GM12892 (cell line): ENCODE measurements around the gene LSM2.

Experiments
- POLR2A ChIP-seq: IDR thresholded peaks from 2 replicates; pipeline ENCODE4 v1.6.1; 2011; ENCODE audit warnings: low read depth, low read length, control low read depth
- POLR2AphosphoS5 ChIP-seq: IDR thresholded peaks from 2 replicates; pipeline ENCODE4 v1.6.1; 2011; ENCODE audit warnings: low read depth, low read length, control low read depth
- TAF1 ChIP-seq: IDR thresholded peaks from 2 replicates; pipeline ENCODE4 v1.6.1; 2011; ENCODE audit warnings: low read depth, mild to moderate bottlenecking, control low read depth, low read length, borderline replicate concordance

- no peak for TF ChIP-seq POLR2A
- no peak for TF ChIP-seq TAF1
- no peak for TF ChIP-seq POLR2AphosphoS5
Measured at GRCh38 chr6:31750411-31751022, 56.2 kb downstream of the LSM2 start.
